Stimulated activated CD4-positive, alpha-beta T cell treated with anti-CD3 and anti-CD28 coated beads, Interleukin-4, amount 100 ng/mL, for 24 hours (primary cell): ENCODE data around the gene BIRC7.
A peak's percentile ranks its signal among the peaks of the same experiment; 100 is the strongest.

Experiments used
- DNase-seq: peaks from one replicate; pipeline ENCODE4 v3.0.0-alpha.2; 2020

Gene BIRC7

GRCh38 chr20:63226042-63226943 is 9.4 kb upstream of the BIRC7 start:
- DNase-seq, result no peak

GRCh38 chr20:63227260-63227659 is 8.4 kb upstream of the BIRC7 start:
- DNase-seq, result no peak

DNA sequence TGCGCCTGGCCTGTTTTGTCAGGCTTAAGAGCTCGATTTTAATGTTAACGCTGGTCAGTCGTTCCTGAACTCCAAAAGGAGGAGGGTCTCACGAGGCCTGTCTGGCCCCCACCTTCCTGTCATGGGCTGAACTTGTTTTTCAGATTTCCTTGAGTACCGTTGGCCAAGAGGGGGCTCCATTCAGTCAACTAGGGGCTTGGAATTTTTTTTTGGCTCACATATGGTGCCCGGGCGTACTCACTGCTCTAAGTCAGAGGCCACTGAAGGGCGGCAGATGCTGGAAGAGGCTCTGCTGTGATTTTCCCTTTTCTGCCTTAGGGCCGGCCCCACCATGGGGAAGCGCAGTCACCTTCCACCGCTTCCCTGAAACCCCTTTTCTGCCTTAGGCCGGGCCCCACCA is 6.9 kb upstream of the BIRC7 start:
- no peak for DNase-seq

- DNase-seq, result no peak
Observed at GRCh38 chr20:63230800-63231268, 4.9 kb upstream of the BIRC7 start.

- DNase-seq, result no peak
Observed at GRCh38 chr20:63232235-63233060, 3.3 kb upstream of the BIRC7 start.

DNA sequence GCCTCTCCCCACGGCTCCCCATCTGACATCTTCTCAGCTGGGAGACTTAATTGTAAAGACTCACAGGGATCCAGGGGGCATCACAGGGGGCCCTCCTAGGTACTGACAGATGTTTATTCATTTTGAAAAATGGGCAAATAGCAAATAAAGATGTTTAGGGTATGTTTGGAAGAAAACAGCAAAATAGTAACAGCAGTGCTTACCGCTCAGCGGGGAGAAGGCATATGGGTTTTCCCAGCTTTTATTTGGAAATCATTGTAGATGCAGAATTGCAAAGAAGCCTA is 2.7 kb upstream of the BIRC7 start:
- DNase-seq, result no peak

- DNase-seq, result no peak
Observed at GRCh38 chr20:63233924-63234323, 1.8 kb upstream of the BIRC7 start.

- DNase-seq, result peak; percentile 27
Observed at GRCh38 chr20:63234693-63235398, 859 bp upstream of the BIRC7 start.

GRCh38 chr20:63236116-63236837 is 572 bp downstream of the BIRC7 start:
- no peak for DNase-seq

DNA sequence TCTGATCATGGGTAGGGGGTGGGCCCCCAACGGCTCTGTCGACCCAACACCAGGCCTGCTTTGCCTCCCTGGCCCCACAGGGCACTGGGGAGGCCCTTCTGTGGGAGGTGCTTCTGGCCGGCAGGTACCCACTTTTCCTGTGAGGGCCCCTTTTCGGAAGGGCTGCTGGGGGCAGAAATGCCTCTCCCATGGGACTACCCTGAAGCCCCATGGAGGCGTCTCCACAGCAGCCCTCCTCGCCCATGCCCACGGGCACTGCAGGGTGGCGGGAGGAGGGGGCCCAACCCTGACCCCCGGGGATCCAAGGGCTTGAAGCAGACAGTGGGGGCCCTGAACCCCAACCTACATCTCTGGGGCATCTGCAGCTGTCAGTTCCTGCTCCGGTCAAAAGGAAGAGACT is 2.3 kb downstream of the BIRC7 start:
- no peak for DNase-seq

- DNase-seq, result no peak
Observed at GRCh38 chr20:63238514-63239125, 2.9 kb downstream of the BIRC7 start.

- DNase-seq, result no peak
Observed at GRCh38 chr20:63239431-63239830, 3.7 kb downstream of the BIRC7 start.

DNA sequence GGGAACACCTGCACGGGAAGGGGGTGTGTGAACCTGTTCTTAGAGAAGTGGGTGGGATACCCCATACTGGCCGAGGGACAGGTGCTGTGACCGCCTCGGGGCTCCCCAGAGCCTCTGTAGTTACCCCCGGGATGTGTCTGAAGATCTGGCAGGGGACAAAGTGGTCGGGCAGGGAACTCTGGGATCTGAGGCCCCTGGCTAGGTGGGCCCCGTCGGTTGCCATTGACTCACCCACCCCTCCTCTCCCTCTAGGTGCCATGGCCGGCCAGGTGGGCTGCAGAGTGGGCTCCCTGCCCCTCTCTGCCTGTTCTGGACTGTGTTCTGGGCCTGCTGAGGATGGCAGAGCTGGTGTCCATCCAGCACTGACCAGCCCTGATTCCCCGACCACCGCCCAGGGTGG is 4.3 kb downstream of the BIRC7 start:
- DNase-seq, result no peak

DNA sequence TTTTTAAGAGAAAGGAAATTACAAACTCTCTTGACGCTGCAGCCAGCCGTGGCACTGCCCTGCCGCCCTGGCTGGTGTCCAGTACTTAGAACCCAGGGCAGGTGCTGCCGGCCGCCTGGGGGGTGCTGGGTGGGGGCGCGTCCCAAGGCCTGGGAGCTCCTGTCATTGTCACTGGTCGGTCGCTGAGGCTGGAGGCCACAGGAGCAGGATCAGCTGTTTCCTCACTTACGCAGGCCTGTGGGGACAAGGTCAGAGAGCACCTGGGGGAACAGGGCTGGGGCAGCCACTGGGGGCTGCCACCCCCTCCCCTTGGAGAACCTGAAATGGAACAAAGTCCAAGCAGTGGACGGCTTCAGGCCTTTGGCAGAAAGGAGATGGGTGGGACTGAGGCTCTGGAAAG is 5.6 kb downstream of the BIRC7 start:
- DNase-seq, result no peak

DNA sequence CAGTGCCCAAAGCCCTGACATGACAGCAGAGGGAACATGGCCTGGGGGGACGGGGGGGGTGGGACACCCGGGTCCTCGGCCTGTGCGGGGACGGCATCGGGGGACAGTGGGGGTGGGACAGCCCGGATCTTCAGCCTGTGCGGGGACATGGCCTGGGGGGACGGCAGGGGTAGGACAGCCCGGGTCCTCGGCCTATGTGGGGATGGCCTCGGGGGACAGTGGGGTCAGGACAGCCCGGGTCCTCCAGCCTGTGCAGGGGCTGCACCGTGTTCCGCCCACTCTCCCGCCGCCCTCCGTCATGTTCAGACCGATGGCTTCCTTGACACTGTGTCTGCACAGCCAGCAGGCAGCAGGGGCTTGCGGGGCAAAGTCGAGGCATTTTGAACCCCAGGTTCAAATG is 7.0 kb downstream of the BIRC7 start:
- DNase-seq, result no peak

DNA sequence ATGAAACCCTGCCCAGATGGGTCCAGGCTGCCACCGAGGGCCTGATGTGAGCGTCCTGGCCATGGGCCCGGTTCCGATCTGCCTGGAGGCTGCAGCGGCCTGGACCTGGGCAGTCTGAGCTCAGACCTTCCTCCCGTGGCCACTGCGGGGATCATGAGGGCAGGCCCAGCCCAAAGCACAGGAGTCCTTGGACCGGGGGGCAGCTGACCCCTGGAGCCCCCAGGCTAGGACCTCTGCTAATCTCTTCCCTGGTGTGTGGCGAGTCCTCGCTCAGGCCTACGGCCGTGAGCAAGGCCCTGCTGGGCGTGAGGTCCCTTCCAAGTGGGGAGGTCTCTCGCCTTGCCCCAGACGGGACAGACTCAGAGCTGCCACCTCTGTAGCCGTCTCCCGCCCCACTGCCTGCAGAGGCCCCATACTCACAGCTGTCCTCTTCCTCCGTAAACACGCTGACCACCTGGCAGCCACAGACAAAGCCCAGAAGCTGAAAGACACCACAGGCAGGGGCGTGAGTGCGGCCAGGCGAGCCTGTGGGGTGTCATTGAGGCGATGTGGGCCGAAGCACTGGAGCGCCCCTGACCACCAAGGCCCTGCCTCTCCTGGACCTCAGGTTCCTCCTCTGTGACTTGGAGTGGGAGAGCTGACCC is 8.0 kb downstream of the BIRC7 start:
- DNase-seq, result no peak

DNA sequence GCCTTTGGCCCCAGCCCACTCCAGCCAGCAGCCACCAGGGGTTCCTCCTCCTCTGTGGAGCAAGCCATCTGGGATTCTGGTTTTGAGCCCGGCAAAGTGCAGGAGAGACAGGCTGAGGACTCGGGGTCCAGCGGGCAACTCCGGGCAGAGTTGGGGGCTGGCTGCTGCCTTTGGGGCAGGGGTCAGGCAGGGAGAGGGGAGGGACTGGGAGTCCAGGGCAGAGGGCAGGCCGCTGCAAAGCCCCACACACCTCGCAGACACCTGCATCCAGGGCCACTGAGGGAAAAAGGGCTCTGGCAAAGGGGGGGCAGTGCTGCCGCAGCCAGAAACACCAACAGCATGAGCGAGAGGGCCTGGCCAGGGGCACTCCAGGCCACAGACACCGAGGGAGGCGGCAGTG is 8.8 kb downstream of the BIRC7 start:
- DNase-seq, result no peak

DNA sequence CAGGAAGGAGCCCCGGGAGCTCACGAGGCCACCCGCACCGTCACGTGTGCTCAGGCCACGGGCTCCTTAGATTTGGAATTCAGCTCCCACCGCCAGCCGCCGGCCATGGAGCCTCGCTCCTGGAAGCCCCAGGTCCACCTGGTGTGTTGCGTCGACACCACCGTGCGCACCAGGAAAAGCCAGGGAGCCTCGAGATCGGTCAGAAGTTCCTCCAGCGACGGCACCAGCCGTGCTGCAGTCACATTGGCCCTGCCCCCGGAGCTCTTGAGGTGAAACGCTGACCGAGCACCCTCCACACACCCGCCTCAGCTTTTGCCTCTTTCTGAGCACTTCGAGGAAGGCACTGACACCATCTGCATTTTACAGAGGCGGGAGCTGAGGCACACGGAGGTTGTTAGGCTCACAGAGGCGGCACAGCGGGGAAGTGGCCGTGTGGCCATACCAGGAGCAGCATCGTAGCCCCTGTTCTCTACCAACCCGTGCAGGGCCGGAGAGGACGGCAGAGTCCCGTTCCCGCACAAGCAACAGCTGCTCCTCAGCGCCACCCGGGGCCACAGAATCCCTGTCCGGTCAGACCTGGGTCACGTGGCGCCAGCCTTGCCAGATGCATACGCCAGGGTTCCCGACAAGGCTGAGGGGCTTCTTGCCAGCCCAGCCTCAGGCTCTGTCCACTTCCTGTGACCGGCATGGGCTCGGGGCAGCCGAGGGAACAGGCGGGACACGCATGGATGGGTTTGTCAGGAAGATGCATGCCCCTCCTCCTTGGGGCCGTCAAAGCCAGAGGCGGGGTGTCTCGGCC is 11.0 kb downstream of the BIRC7 start:
- no peak for DNase-seq

DNA sequence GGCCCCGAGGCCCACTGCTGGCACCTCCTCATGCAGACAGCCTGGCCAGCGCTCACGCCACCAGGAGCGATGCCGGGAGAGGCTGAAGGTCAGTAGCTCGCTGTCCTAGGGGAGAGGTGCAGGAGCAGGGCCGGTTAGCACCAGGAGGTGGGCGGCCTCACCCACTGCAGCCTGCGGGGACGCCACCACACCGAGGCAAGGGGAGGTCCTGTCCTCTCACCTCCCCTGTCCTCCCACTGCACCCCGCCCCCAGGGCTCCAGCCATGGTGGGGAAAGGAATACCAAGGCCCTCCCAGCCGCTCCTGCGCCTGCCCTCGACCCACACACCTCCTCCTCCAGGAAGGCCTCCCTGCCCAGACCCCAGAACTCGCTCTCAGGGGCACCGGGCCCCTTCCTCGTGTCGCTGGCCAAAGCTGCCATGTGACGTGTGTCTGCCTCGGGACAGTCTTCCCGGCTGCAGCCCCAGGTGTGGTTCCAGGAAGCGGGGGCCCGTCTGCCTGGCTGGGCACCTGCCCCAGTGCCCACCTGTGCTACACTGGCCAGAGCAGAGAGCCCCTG is 12.0 kb downstream of the BIRC7 start:
- DNase-seq, result no peak

GRCh38 chr20:63248835-63249591 is 13.3 kb downstream of the BIRC7 start:
- no peak for DNase-seq
